Lower leg skin (tissue), 4 donors: ENCODE measurements around the gene NFKBIE. TPM values are rescaled to one million over a fixed set of nuclear protein-coding genes. Genes with fewer than 3 reads are reported as not detected.

ENCODE experiments used
- DNase-seq, 2 donors: peaks; one replicate each; pipeline ENCODE4 v3.0.0-alpha.2; 2019; ENCODE audit warnings: low spot score in 2 of 2
- H3K4me3 ChIP-seq: fragments of 200-600 bp; sonication (generic); 2 replicates; pipeline ENCODE4 v1.5.1; 2017; ENCODE audit warnings: mild to moderate bottlenecking, low read depth; ENCODE audit not compliant: poor library complexity, severe bottlenecking
- CTCF ChIP-seq, 3 donors: fragments of 450-650 bp; IDR thresholded peaks; one replicate each; pipeline ENCODE4 v1.5.1; 2016; ENCODE audit warnings: antibody characterized with exemption in 3 of 3, mild to moderate bottlenecking in 3 of 3, moderate library complexity in 2 of 3
- POLR2A ChIP-seq, 2 donors: fragments of 450-650 bp; IDR thresholded peaks; one replicate each; pipeline ENCODE4 v1.6.1; 2016 to 2017; ENCODE audit warnings: antibody characterized with exemption in 2 of 2, mild to moderate bottlenecking in 1 of 2, moderate library complexity in 1 of 2
- WGBS, 2 donors: methylation state at CpG; one replicate each; pipeline ENCODE4 v1.1.5; 2018; 5-methylcytosine and 5-hydroxymethylcytosine counted together
- intact Hi-C: fragments of 100-400 bp; cut with DNase I; formaldehyde crosslinking; loops from one replicate; pipeline ENCODE4 v1.15.0; 2023; ENCODE audit warnings: low total_unique reads
- total RNA-seq, 4 donors: library from RNA; depleted of rRNA; stranded (reverse); fragments of >200 nt; gene quantifications; one replicate each; pipeline ENCODE4 v1.1.0, GENCODE V29; 2016

NFKBIE gene
- total RNA-seq, 4 donors from 2014 or later: 10.8 to 21.1 (median 17.3) TPM

DNA sequence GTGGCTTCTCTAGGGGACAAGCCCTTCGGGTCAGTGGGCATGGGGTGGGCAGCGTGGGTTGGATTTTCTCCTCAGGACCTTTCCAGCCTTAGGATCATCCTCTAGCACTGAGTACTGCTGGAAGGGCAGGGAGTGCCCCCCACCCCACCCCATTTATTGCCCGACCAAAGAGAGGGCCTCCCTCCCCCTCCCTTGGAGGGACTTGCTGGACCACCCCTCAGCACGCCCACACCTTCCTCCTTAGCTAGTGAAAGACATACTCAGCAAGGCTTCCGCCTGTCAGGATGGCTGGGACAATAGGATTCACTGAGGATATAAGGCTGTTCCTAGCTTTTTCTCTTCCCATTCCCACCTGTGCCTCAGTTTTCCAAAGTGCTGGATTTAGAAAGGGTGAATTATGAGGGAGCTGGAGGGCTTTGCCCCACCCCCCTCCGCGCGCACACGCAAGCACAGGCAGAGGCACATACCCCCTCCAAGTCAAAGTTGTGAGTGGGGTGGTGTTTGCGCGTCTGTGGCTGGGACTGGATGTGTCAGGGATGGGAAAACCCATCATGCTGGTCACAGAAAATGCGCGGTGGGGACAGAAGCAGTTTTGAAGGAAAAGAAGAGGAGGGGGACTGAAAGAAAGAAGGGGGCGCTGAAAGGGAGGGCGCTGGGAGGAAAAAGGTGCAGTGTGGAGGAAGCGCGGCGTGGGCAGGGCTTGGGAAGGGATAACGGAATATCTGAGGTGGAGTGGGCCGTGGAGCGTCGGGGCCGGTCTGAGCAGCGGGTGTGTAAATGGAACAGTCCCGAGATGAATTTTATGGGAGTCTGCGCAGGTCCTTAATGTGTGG, 42.6 kb downstream of the NFKBIE start:
- WGBS, 2 donors: 20% methylated on average over 26 of the region's 26 CpGs
- intact Hi-C loops: no loop called here
- no peak overlapping the region for H3K4me3 ChIP-seq
- no peak for DNase-seq
- no peak for TF ChIP-seq CTCF (IDR thresholded peaks at IDR 0.05)
- TF ChIP-seq POLR2A (IDR thresholded peaks at IDR 0.05): no peak

- DNase-seq: no peak
- intact Hi-C loops: no loop called here
- 52 to 54% methylated on average over 2 of the region's 2 CpGs for WGBS, 2 donors
- TF ChIP-seq CTCF (IDR thresholded peaks at IDR 0.05) (no peak), POLR2A (IDR thresholded peaks at IDR 0.05) (no peak)
- H3K4me3 ChIP-seq: no peak overlapping the region
Observed at GRCh38 chr6:44221961-44222335, 43.4 kb downstream of the NFKBIE start.

- intact Hi-C loops: no loop called here
- TF ChIP-seq POLR2A (IDR thresholded peaks at IDR 0.05) (no peak), CTCF (IDR thresholded peaks at IDR 0.05) (peak in 1 of 3 donors; percentile 21)
- WGBS, 2 donors: 0 to 7% methylated on average over 4 of the region's 4 CpGs
- peak; percentile 94 to 99 for DNase-seq
- H3K4me3 ChIP-seq: no peak overlapping the region
Observed at GRCh38 chr6:44221291-44221960, 43.9 kb downstream of the NFKBIE start.

- WGBS, 2 donors: 56 to 64% methylated on average over 4 of the region's 4 CpGs
- no peak for TF ChIP-seq POLR2A (IDR thresholded peaks at IDR 0.05)
- no peak for TF ChIP-seq CTCF (IDR thresholded peaks at IDR 0.05)
Observed at GRCh38 chr6:44220913-44221290, 44.4 kb downstream of the NFKBIE start.

DNA sequence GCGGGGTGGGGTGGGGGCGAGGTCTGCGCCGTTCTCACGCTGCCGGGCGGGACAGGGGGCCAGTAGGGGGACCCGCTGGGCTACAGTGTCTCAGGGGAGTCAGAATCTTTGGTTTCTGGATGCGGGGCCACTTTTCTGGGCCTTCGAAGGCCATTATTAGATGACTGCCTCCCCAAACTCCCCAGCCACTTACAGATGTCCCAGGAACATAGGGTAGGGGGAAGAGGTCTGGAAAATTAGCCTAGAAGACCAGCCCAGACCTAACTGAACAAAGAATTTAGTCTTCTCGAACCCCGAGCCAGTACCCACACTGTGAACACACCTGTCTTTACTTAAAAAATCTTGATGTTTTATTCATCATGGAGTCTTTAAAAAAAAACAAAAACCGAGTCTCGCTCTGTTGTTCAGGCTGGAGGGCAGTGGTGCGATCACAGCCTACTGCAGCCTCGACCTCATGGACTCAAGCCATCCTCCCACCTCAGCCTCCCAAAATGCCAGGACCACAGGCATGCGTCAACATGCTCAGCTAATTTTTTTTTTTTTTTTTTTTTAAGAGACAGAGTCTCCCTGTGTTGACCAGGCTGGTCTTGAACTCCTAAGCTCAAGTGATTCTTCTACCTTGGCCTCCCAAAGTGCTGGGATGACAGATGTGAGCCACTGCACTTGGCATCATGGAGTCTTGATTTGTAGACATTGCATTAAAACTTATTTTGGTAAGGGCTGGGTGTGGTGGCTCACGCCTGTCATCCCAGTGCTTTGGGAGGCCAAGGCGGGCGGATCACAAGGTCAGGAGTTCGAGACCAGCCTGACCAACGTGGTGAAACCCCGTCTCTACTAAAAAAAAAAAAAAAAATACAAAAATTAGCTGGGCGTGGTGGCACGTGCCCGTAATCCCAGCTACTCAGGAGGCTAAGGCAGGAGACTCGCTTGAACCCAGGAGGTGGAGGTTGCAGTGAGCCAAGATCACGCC, 45.3 kb downstream of the NFKBIE start:
- TF ChIP-seq CTCF (IDR thresholded peaks at IDR 0.05): no peak
- no peak for DNase-seq
- 50 to 59% methylated on average over 26 to 28 of the region's 28 CpGs for WGBS, 2 donors
- intact Hi-C loops: no loop called here
- no peak overlapping the region for H3K4me3 ChIP-seq

More at GRCh38 chr6:44220913-44221290, 44.4 kb downstream of the NFKBIE start:
- DNase-seq: no peak
- no peak overlapping the region for H3K4me3 ChIP-seq
- intact Hi-C loops: no loop called here
